ENCODE measurements around the gene NCR1. TPM values are rescaled to one million over a fixed set of nuclear protein-coding genes. Genes with fewer than 3 reads are reported as not detected.
"Not testable (repeated sequence)": the region's sequence is repeated elsewhere in the genome, so short reads cannot be mapped to it uniquely, and the experiment has no call there.

NCR1 gene
- total and polyA plus RNA-seq, 8 donors: 0.92 to 1.1 TPM; not detected in 6

GRCh38 chr19:54949412-54949811 is 43.5 kb downstream of the NCR1 start:
- DNase-seq: no peak
- H3K27ac ChIP-seq: no peak overlapping the region
- TF ChIP-seq EP300 (IDR thresholded peaks at IDR 0.05) (no peak), POLR2A (IDR thresholded peaks at IDR 0.05) (no peak)
- intact Hi-C loops (cut with DNase I; ENCODE audit: low total_unique reads): no loop called here
- H3K4me3 ChIP-seq: no peak overlapping the region
- 14 to 59% (median 29%) methylated on average over 2 of the region's 2 CpGs for WGBS, 5 donors
- no peaks in the 10 kb centered on the region for H3K36me3 ChIP-seq
- no peaks in the 10 kb centered on the region for H3K4me1 ChIP-seq
- H3K27me3 ChIP-seq: no peaks in the 10 kb centered on the region
- H3K9me3 ChIP-seq: no peaks in the 10 kb centered on the region

- intact Hi-C loops (cut with DNase I; ENCODE audit: low total_unique reads); H3K4me1 ChIP-seq: not testable (repeated sequence)
- 48 to 62% (median 56%) methylated on average over 6 to 10 of the region's 10 CpGs for WGBS, 5 donors
Measured at GRCh38 chr19:54950580-54950979, 44.6 kb downstream of the NCR1 start.

GRCh38 chr19:54952591-54953344 is 46.8 kb downstream of the NCR1 start:
- H3K27me3 ChIP-seq: no peaks in the 10 kb centered on the region
- intact Hi-C loops (cut with DNase I; ENCODE audit: low total_unique reads): no loop called here
- no peak overlapping the region for H3K4me3 ChIP-seq
- H3K27ac ChIP-seq: no peak overlapping the region
- H3K9me3 ChIP-seq: no peaks in the 10 kb centered on the region
- WGBS, 5 donors: 73 to 86% (median 82%) methylated on average over 23 of the region's 23 CpGs
- H3K4me1 ChIP-seq: no peaks in the 10 kb centered on the region
- no peak for TF ChIP-seq POLR2AphosphoS5 (IDR thresholded peaks at IDR 0.05)
- TF ChIP-seq EP300 (IDR thresholded peaks at IDR 0.05): no peak
- no peak for TF ChIP-seq POLR2A (IDR thresholded peaks at IDR 0.05)
- TF ChIP-seq CTCF (IDR thresholded peaks at IDR 0.05): no peak
- no peak for DNase-seq
- H3K36me3 ChIP-seq: no peaks in the 10 kb centered on the region

More at GRCh38 chr19:54950580-54950979, 44.6 kb downstream of the NCR1 start:
- not testable (repeated sequence) for H3K36me3 ChIP-seq, DNase-seq, H3K9me3 ChIP-seq, H3K4me3 ChIP-seq, H3K27ac ChIP-seq, H3K27me3 ChIP-seq

GRCh38 chr19:54953345-54953713 is 47.4 kb downstream of the NCR1 start:
- H3K27ac ChIP-seq; intact Hi-C loops (cut with DNase I; ENCODE audit: low total_unique reads); H3K36me3 ChIP-seq; H3K4me3 ChIP-seq; H3K9me3 ChIP-seq; DNase-seq; H3K4me1 ChIP-seq; H3K27me3 ChIP-seq: not testable (repeated sequence)
- WGBS, 5 donors: 44 to 67% (median 62%) methylated on average over 10 of the region's 10 CpGs

- 83 to 89% (median 85%) methylated on average over 11 of the region's 11 CpGs for WGBS, 5 donors
- intact Hi-C loops (cut with DNase I; ENCODE audit: low total_unique reads): no loop called here
- no peak for DNase-seq
- Histone ChIP-seq H3K27me3 (no peaks in the 10 kb centered on the region), H3K27ac (no peak overlapping the region), H3K36me3 (no peaks in the 10 kb centered on the region), H3K9me3 (no peaks in the 10 kb centered on the region), H3K4me1 (no peaks in the 10 kb centered on the region), H3K4me3 (no peak overlapping the region)
- TF ChIP-seq EP300 (IDR thresholded peaks at IDR 0.05) (no peak), POLR2AphosphoS5 (IDR thresholded peaks at IDR 0.05) (no peak), POLR2A (IDR thresholded peaks at IDR 0.05) (no peak), CTCF (IDR thresholded peaks at IDR 0.05) (no peak)
Measured at GRCh38 chr19:54955376-54955775, 49.4 kb downstream of the NCR1 start.

GRCh38 chr19:54959840-54960239 is 53.9 kb downstream of the NCR1 start:
- Histone ChIP-seq H3K27me3 (no peaks in the 10 kb centered on the region), H3K36me3 (no peaks in the 10 kb centered on the region), H3K4me3 (no peak overlapping the region), H3K9me3 (no peaks in the 10 kb centered on the region), H3K4me1 (no peaks in the 10 kb centered on the region), H3K27ac (no peak overlapping the region)
- WGBS, 5 donors: 45 to 57% (median 46%) methylated on average over 8 of the region's 8 CpGs
- no peak for DNase-seq
- intact Hi-C loops (cut with DNase I; ENCODE audit: low total_unique reads): no loop called here
- TF ChIP-seq EP300 (IDR thresholded peaks at IDR 0.05) (no peak), POLR2AphosphoS5 (IDR thresholded peaks at IDR 0.05) (no peak), CTCF (IDR thresholded peaks at IDR 0.05) (no peak), POLR2A (IDR thresholded peaks at IDR 0.05) (no peak)
